HepG2 (cell line): Measurements from ENCODE around the gene RIT2. TPM values are rescaled to one million over a fixed set of nuclear protein-coding genes. Genes with fewer than 3 reads are reported as not detected.

Experiments used
- ATAC-seq: fragments of 200-7000 bp; cut with Tn5 transposase; 3 replicates; pipeline ENCODE4 v1.9.1; 2020; ENCODE audit warnings: mild to moderate bottlenecking, moderate library complexity
- BruUV-seq: library from RNA; stranded (reverse); fragments of 400-500 nt; replicated peaks from 2 replicates; lab custom pipeline; 2021; lab: Mats Ljungman, UMichigan
- CTCF ChIA-PET: fragments of 300-600 bp; formaldehyde crosslinking; extraction: SDS; loops from one replicate; lab custom pipeline; 2021; ENCODE audit warnings: low total read pairs, inconsistent platforms, low intra/inter-chr PET ratio; lab: Yijun Ruan, JAX
- POLR2A ChIA-PET: fragments of 350-600 bp; sonication (Branson Sonifier 250); formaldehyde crosslinking; loops from one replicate; lab custom pipeline; 2020; ENCODE audit warnings: antibody characterized with exemption, inconsistent platforms; lab: Yijun Ruan, JAX
- DNase-seq: peaks from one replicate; pipeline ENCODE4 v3.0.0-alpha.2; 2015; ENCODE audit warnings: low spot score
- FAIRE-seq: peaks from 3 replicates; lab custom pipeline; 2011; peaks lifted over from hg19 to GRCh38; lab: Jason Lieb, UNC
- H2AFZ ChIP-seq: one replicate; pipeline ENCODE4 v1.6.1; 2011; ENCODE audit warnings: low read length, inconsistent platforms
- H3K27ac ChIP-seq: fragments of 300-600 bp; 3 replicates; pipeline ENCODE4 v1.8.0; 2011; ENCODE audit warnings: mixed run types, mild to moderate bottlenecking, mixed read lengths, low read length, inconsistent platforms; ENCODE audit not compliant: insufficient read depth; ENCODE audit errors: extremely low read length
- H3K27me3 ChIP-seq, 2 experiments: fragments of 200-600 bp in 1 of 2; 2 replicates in 1 of 2; 3 replicates in 1 of 2; pipeline versions ENCODE4 v1.6.0 to v1.8.0; 2011; ENCODE audit warnings: low read length in 2 of 2, mild to moderate bottlenecking in 2 of 2, moderate library complexity in 2 of 2, inconsistent platforms in 1 of 2; ENCODE audit not compliant: insufficient read depth in 2 of 2, control insufficient read depth in 1 of 2
- H3K36me3 ChIP-seq, 2 experiments: fragments of 200-600 bp in 1 of 2; replicated peaks in 1 of 2; 2 replicates in 1 of 2; 3 replicates in 1 of 2; pipeline versions ENCODE4 v1.5.1 to v1.8.0; 2011; ENCODE audit warnings: low read length in 2 of 2, inconsistent platforms in 1 of 2; ENCODE audit not compliant: insufficient read depth in 2 of 2, control insufficient read depth in 1 of 2
- H3K4me1 ChIP-seq: 2 replicates; pipeline ENCODE4 v1.5.1; 2012; ENCODE audit warnings: low read length, inconsistent platforms; ENCODE audit not compliant: insufficient read depth
- H3K4me2 ChIP-seq: 2 replicates; pipeline ENCODE4 v1.6.0; 2011; ENCODE audit warnings: low read depth, low read length, inconsistent platforms
- H3K4me3 ChIP-seq, 3 experiments: fragments of 200-600 bp in 1 of 3; sonication (generic), shearing (Covaris generic) in 1 of 3; replicated peaks in 1 of 3; 2 replicates each; pipeline ENCODE4 v1.5.1; 2011 to 2016; ENCODE audit warnings: low read length in 3 of 3, inconsistent platforms in 2 of 3, low read depth in 2 of 3, mild to moderate bottlenecking in 2 of 3, control low read depth in 1 of 3, mixed read lengths in 1 of 3; ENCODE audit not compliant: insufficient read depth in 1 of 3
- H3K79me2 ChIP-seq: one replicate; pipeline ENCODE4 v1.6.1; 2011; ENCODE audit warnings: low read length, inconsistent platforms; ENCODE audit not compliant: insufficient read depth
- H3K9ac ChIP-seq: 2 replicates; pipeline ENCODE4 v1.6.0; 2011; ENCODE audit warnings: mild to moderate bottlenecking, low read depth, low read length, inconsistent platforms; ENCODE audit not compliant: insufficient read depth
- H3K9me3 ChIP-seq: 2 replicates; pipeline ENCODE4 v1.5.1; 2012; ENCODE audit warnings: mild to moderate bottlenecking, low read length
- H4K20me1 ChIP-seq: 2 replicates; pipeline ENCODE4 v1.6.0; 2011; ENCODE audit warnings: inconsistent platforms, mild to moderate bottlenecking, low read length, moderate library complexity; ENCODE audit not compliant: insufficient read depth
- EZH2 ChIP-seq: conservative IDR thresholded peaks from 2 replicates; pipeline ENCODE4 v1.6.1; 2012; ENCODE audit warnings: mild to moderate bottlenecking, low read depth, low read length, moderate library complexity
- GTF2F1 ChIP-seq: fragments of 150-350 bp; IDR thresholded peaks from 2 replicates; pipeline ENCODE4 v1.6.1; 2014; ENCODE audit warnings: low read length
- HNF4A ChIP-seq: sonication (generic); formaldehyde crosslinking; IDR thresholded peaks from 2 replicates; pipeline ENCODE4 v1.4.0; 2020; ENCODE audit warnings: missing genetic modification reagents
- HNF4G ChIP-seq, 2 experiments: sonication (generic) in 1 of 2; formaldehyde crosslinking in 1 of 2; IDR thresholded peaks; 2 replicates each; pipeline versions ENCODE4 v1.4.0 to v1.6.1; 2011 to 2020; ENCODE audit warnings: borderline replicate concordance in 2 of 2, low read depth in 2 of 2, mild to moderate bottlenecking in 2 of 2, low read length in 1 of 2, missing genetic modification reagents in 1 of 2, moderate library complexity in 1 of 2
- NFATC3 ChIP-seq: sonication (generic); formaldehyde crosslinking; IDR thresholded peaks from 2 replicates; pipeline ENCODE4 v1.5.1; 2020; ENCODE audit warnings: mild to moderate bottlenecking, missing genetic modification reagents
- NFE2L1 ChIP-seq: sonication (generic); formaldehyde crosslinking; IDR thresholded peaks from 2 replicates; pipeline ENCODE4 v1.4.0; 2020; ENCODE audit warnings: missing genetic modification reagents, mild to moderate bottlenecking, borderline replicate concordance
- SMAD9 ChIP-seq: sonication (generic); formaldehyde crosslinking; IDR thresholded peaks from 2 replicates; pipeline ENCODE4 v1.5.1; 2020; ENCODE audit warnings: mild to moderate bottlenecking, missing genetic modification reagents
- TFDP1 ChIP-seq: IDR thresholded peaks from 2 replicates; pipeline ENCODE4 v1.6.1; 2016; ENCODE audit warnings: missing compliant biosample characterization, missing genetic modification reagents, borderline replicate concordance
- TRIM22 ChIP-seq: fragments of 450-650 bp; IDR thresholded peaks from 2 replicates; pipeline ENCODE4 v1.6.1; 2017
- ZBTB4 ChIP-seq: sonication (generic); formaldehyde crosslinking; IDR thresholded peaks from 2 replicates; pipeline ENCODE4 v1.4.0; 2020; ENCODE audit warnings: missing genetic modification reagents, mild to moderate bottlenecking, borderline replicate concordance
- ZFP36L2 ChIP-seq: sonication (generic); formaldehyde crosslinking; IDR thresholded peaks from 2 replicates; pipeline ENCODE4 v1.4.0; 2020; ENCODE audit warnings: missing genetic modification reagents
- ZNF260 ChIP-seq: sonication (generic); formaldehyde crosslinking; IDR thresholded peaks from 2 replicates; pipeline ENCODE4 v1.4.0; 2020; ENCODE audit warnings: missing genetic modification reagents, low read depth, mild to moderate bottlenecking, borderline replicate concordance
- ZNF280D ChIP-seq: sonication (generic); formaldehyde crosslinking; IDR thresholded peaks from 2 replicates; pipeline ENCODE4 v1.5.1; 2020; ENCODE audit warnings: mild to moderate bottlenecking, missing genetic modification reagents
- ZNF317 ChIP-seq: sonication (generic); formaldehyde crosslinking; IDR thresholded peaks from 2 replicates; pipeline ENCODE4 v1.5.0; 2020; ENCODE audit warnings: mild to moderate bottlenecking, missing genetic modification reagents
- ZSCAN31 ChIP-seq: sonication (generic); formaldehyde crosslinking; IDR thresholded peaks from 2 replicates; pipeline ENCODE4 v1.5.0; 2020; ENCODE audit warnings: low read depth, mild to moderate bottlenecking, missing genetic modification reagents
- in situ Hi-C: cut with HindIII; loops from 2 replicates; pipeline ENCODE4 v1.10.0; 2017; ENCODE audit warnings: low pct_unique_long_range_greater_than_20kb; ENCODE audit not compliant: extremely low pct_ligation_motif_present
- intact Hi-C: fragments of 100-400 bp; cut with micrococcal nuclease; formaldehyde crosslinking; loops from one replicate; pipeline ENCODE4 v1.10.0; 2022; ENCODE audit not compliant: unreplicated experiment
- polyA plus RNA-seq, 8 experiments: library from polyadenylated mRNA; depleted of rRNA in 3 of 8; stranded (reverse) in 7 of 8; unstranded in 1 of 8; fragments of >200 nt; fragmentation: Illumina TruSeq in 4 of 8; extraction: Trizol in 4 of 8; gene quantifications; 2 replicates each; pipeline versions ENCODE4 v1.2.1 to v1.2.3, GENCODE V29; 2011 to 2016; ENCODE audit warnings: low read depth in 4 of 8, missing spikeins in 1 of 8, mixed read lengths in 1 of 8; ENCODE audit not compliant: insufficient read depth in 1 of 8
- total RNA-seq, 5 experiments: library from RNA; depleted of rRNA; stranded (reverse); fragments of >200 nt; fragmentation: Illumina TruSeq; extraction: Trizol; gene quantifications; 2 replicates each; pipeline ENCODE4 v1.2.3, GENCODE V29; 2016; ENCODE audit warnings: low read depth in 1 of 5

Gene RIT2
- total and polyA plus RNA-seq, 2 of the 13 experiments (the other 11 are each of a cell fraction or from before 2014, with no cell fraction given): not detected

- TF ChIP-seq TFDP1 (CRISPR knock-in tag) (no peak), NFE2L1 (CRISPR knock-in tag) (no peak)
These were observed 334.1 kb downstream of the RIT2 start (continued) for GRCh38 chr18:42781298-42781815.

GRCh38 chr18:42780171-42780570, 335.3 kb downstream of the RIT2 start:
- ChIA-PET POLR2A (no interaction called here), CTCF (no interaction called here)
- DNase-seq: no peak
- H3K4me1 ChIP-seq: no peaks in the 10 kb centered on the region
- H3K9ac ChIP-seq: no peak overlapping the region
- no TSS peak for BruUV-seq
- H3K4me2 ChIP-seq: no peak overlapping the region
- no peaks in the 10 kb centered on the region for H3K79me2 ChIP-seq
- no peak overlapping the region for H2AFZ ChIP-seq
- ATAC-seq: no peak
- no peaks in the 10 kb centered on the region for H4K20me1 ChIP-seq
- H3K4me3 ChIP-seq: no peak overlapping the region
- no peaks in the 10 kb centered on the region for H3K27me3 ChIP-seq
- no peaks in the 10 kb centered on the region for H3K36me3 ChIP-seq
- intact Hi-C loops (no loop called here), in situ Hi-C loops (no loop called here)
- H3K27ac ChIP-seq: no peak overlapping the region
- no peak for FAIRE-seq
- no peaks in the 10 kb centered on the region for H3K9me3 ChIP-seq
- TF ChIP-seq ZNF280D (CRISPR knock-in tag) (no peak), GTF2F1 (no peak), ZNF317 (no peak), ZNF260 (CRISPR knock-in tag) (no peak), EZH2 (no peak), ZBTB4 (no peak), ZFP36L2 (CRISPR knock-in tag) (no peak), TRIM22 (no peak), HNF4A (no peak), NFATC3 (CRISPR knock-in tag) (no peak), ZSCAN31 (CRISPR knock-in tag) (no peak), SMAD9 (CRISPR knock-in tag) (no peak), HNF4G (IDR thresholded peaks at IDR 0.05; ENCODE audit: borderline replicate concordance, low read depth, low read length) (no peak), HNF4G (CRISPR knock-in tag; IDR thresholded peaks at IDR 0.05; ENCODE audit: borderline replicate concordance, low read depth) (no peak)
